BLaER1 (cell line): ENCODE measurements around the gene PTGER3.

Experiments
- H3K27ac ChIP-seq: shearing (Covaris generic); formaldehyde crosslinking; 2 replicates; pipeline ENCODE4 v1.8.1; 2022
- H3K27me3 ChIP-seq: shearing (Covaris generic); formaldehyde crosslinking; 2 replicates; pipeline ENCODE4 v1.8.1; 2022
- H3K36me3 ChIP-seq: shearing (Covaris generic); formaldehyde crosslinking; 2 replicates; pipeline ENCODE4 v1.8.1; 2022
- H3K4me1 ChIP-seq: shearing (Covaris generic); formaldehyde crosslinking; 2 replicates; pipeline ENCODE4 v1.8.1; 2022
- H3K4me2 ChIP-seq: shearing (Covaris generic); formaldehyde crosslinking; 2 replicates; pipeline ENCODE4 v1.8.1; 2022
- H3K4me3 ChIP-seq: shearing (Covaris generic); formaldehyde crosslinking; 2 replicates; pipeline ENCODE4 v1.8.1; 2022
- H3K9ac ChIP-seq: shearing (Covaris generic); formaldehyde crosslinking; 2 replicates; pipeline ENCODE4 v1.8.1; 2022
- H3K9me3 ChIP-seq: shearing (Covaris generic); formaldehyde crosslinking; 2 replicates; pipeline ENCODE4 v1.8.1; 2022
- H4K20me1 ChIP-seq: shearing (Covaris generic); formaldehyde crosslinking; 2 replicates; pipeline ENCODE4 v1.8.1; 2022
- Cebpa-rat ChIP-seq: shearing (Covaris generic); IDR thresholded peaks from 2 replicates; pipeline ENCODE4 v1.8.1; 2022

The PTGER3 gene

DNA sequence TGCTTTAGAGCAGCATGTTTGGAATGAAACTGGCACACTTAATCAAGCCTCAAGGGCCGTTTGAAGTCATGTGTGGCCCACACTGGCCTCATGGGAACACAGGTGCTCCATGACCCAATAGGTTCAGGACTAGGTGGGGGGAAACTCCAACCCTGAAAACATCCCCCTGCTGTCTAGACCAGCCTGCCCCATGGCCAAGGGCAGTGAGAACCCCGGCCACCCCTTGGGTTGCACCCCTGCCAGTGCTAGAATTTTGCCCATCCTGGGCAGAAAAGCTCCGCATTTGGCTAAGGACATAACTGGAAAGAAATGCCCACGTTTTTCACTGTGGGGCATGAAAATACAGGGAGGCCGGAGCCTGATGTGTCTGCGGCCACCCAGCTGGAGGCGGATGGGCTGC lies 6.1 kb upstream of the PTGER3 start:
- Histone ChIP-seq H3K4me1 (peaks cover 12% of the 10 kb centered on the region), H3K27ac (no peak overlapping the region), H3K9ac (no peak overlapping the region), H3K27me3 (no peaks in the 10 kb centered on the region), H3K4me2 (no peak overlapping the region; the same call in 1 of the 2 replicates), H3K4me3 (no peak overlapping the region), H3K9me3 (no peaks in the 10 kb centered on the region), H4K20me1 (peaks cover 14% of the 10 kb centered on the region; the same call in 1 of the 2 replicates), H3K36me3 (peaks cover 28% of the 10 kb centered on the region)
- no peak for TF ChIP-seq Cebpa-rat

DNA sequence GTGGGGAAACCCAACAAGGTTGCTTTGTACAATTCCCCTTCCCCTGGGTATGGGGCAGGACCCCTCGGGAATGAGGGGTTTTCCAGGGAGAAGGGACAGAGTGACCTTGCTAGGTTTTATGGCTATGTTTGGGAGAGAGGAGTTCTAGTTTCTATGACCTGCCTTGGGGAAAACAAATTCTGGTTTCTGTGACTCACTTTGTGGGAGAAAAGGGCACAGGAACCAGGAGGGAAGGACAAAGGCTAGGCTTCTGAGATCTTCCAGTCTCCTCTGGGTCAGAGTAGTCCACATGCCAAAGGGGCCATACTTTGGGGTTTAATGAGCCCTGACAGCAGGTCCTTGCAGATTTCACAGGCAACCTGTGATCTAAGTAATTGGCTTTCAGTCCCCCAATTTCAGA lies 5.5 kb upstream of the PTGER3 start:
- peaks cover 14% of the 10 kb centered on the region; the same call in 1 of the 2 replicates for H4K20me1 ChIP-seq
- H3K27ac ChIP-seq = no peak overlapping the region
- H3K9ac ChIP-seq = no peak overlapping the region
- H3K36me3 ChIP-seq = peaks cover 22% of the 10 kb centered on the region
- no peak overlapping the region for H3K4me2 ChIP-seq
- no peaks in the 10 kb centered on the region for H3K9me3 ChIP-seq
- no peak overlapping the region for H3K4me3 ChIP-seq
- H3K4me1 ChIP-seq = peaks cover 12% of the 10 kb centered on the region
- H3K27me3 ChIP-seq = peaks cover 2% of the 10 kb centered on the region; the same call in 1 of the 2 replicates
- TF ChIP-seq Cebpa-rat = no peak

DNA sequence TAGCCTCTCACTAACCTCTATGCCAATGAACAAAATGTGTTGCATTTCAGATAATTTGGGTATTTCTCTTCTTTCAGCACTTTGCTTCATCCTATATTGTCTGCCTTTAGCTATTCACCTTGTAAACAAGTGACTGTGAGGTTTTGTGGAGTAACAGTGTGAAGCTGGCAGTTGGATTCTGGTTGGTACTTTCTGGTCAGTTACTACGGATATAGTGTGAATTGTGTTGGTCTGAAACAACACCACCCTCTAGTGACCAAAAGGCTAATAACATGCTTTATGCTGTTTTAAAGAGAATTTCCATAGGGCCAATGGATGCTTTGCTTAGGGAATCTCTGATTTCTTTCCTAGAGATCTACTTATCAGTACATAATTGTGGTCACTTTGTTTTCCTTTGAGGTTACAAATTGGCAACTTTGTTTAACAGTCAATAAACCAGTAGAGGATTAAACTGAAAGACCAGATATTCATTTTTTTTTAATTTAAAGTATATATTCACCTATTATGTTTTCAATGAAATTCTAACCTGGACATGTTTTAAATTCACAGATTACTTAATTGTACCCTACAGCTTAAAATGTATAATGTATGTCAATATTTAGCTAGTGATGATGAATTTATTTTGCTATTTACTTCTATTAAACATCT lies 2.5 kb upstream of the PTGER3 start:
- Histone ChIP-seq H3K27ac (no peak overlapping the region), H3K4me3 (no peak overlapping the region), H3K36me3 (peaks cover 12% of the 10 kb centered on the region), H3K9me3 (peaks cover 17% of the 10 kb centered on the region), H3K4me2 (no peak overlapping the region), H3K9ac (no peak overlapping the region), H4K20me1 (peaks cover 12% of the 10 kb centered on the region; the same call in 1 of the 2 replicates), H3K4me1 (peaks cover 12% of the 10 kb centered on the region), H3K27me3 (peaks cover 11% of the 10 kb centered on the region; the same call in 1 of the 2 replicates)
- TF ChIP-seq Cebpa-rat = no peak

DNA sequence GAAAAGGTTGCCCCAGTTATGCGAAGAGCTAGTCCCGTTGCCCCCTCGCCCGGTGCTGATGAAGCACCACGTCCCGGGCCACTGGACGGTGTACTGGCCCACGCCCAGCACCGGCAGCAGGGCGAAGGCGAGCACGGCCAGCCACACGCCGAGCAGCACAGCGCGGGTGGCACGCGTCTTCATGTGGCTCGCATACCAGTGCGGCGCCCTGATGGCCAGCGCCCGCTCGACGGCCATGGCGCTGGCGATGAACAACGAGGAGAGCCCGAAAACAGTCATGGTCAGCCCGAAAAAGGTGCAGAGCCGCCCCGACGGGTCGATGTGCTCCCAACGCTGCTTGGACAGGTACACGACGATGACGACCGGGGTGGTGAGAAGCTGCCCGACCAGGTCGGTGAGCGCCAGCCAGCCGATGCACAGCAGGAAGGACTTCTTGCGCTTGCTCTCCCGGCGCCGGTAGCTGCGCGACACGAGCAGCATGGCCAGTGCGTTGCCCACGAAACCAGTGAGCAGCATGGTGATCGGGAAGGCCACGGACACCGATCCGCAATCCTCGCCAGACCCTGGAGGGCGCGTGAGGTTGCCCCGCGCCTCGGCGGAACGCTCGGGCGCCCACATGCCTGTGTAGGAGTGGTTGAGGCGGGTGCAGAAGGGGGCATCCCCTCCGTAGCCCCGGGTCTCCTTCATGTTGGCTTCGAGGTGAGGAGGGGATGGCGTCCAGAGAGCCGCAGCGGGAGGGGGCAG lies 553 bp downstream of the PTGER3 start:
- H3K4me3 ChIP-seq = 0 out of 2 replicates have a peak overlapping the region, but pooled peaks have one; percentile 18
- H3K4me1 ChIP-seq = no peaks in the 10 kb centered on the region
- no peak for TF ChIP-seq Cebpa-rat
- H3K9me3 ChIP-seq = peaks cover 17% of the 10 kb centered on the region
- peaks cover 11% of the 10 kb centered on the region; the same call in 1 of the 2 replicates for H3K27me3 ChIP-seq
- no peaks in the 10 kb centered on the region for H4K20me1 ChIP-seq
- H3K36me3 ChIP-seq = no peaks in the 10 kb centered on the region
- no peak overlapping the region for H3K4me2 ChIP-seq
- no peak overlapping the region for H3K9ac ChIP-seq
- no peak overlapping the region for H3K27ac ChIP-seq

DNA sequence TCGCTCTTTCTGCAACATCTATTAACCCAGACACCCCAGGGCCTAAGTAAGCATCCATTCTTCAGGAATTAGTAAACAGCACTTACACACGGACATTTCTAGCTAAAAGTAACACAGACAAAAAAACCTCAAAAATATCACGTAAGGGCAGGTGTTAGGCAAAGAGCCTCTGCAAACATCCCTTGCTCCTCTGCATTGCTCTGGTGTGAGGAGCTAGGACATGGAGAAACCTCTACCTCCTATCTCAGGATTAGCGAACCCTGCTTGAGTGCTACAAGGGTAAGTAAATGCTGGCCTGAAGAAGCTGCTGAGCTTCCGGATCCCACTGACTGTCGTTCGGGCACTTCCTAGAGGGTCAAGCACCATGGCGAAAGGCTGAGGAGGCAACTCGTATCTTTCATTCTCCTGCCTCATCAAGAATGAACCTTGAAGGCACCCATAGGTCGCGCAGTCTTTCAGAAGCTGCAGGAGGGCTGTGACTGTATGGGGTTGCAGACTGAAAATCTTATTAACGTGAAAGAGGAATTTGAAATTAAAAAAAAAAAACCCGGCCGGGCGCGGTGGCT lies 2.1 kb downstream of the PTGER3 start:
- Histone ChIP-seq H3K9ac (no peak overlapping the region), H3K27ac (no peak overlapping the region), H3K36me3 (no peaks in the 10 kb centered on the region), H3K4me2 (no peak overlapping the region), H3K4me3 (no peak overlapping the region), H4K20me1 (no peaks in the 10 kb centered on the region), H3K27me3 (peaks cover 11% of the 10 kb centered on the region; the same call in 1 of the 2 replicates), H3K9me3 (peaks cover 17% of the 10 kb centered on the region), H3K4me1 (no peaks in the 10 kb centered on the region)
- TF ChIP-seq Cebpa-rat = no peak

DNA sequence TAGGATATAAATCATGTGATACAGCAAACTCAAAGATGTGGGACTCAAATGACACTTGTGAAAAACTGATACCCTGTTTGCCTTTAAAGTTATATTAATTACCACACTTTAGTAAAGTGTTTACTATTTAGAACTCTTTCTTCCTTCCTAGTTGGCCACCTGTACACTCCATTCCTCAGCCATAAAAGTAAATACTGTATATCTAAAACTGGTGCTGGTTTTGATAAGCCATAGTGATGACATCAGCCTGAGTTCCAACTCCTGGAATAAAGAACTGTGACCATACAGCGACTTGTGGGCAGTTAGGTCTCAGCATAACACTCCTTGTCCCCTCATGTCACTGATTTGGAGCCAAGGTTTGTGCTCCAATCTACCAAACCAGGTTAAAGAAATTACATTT lies 2.8 kb downstream of the PTGER3 start:
- Histone ChIP-seq H3K9ac (no peak overlapping the region), H3K27me3 (peaks cover 11% of the 10 kb centered on the region; the same call in 1 of the 2 replicates), H3K27ac (no peak overlapping the region)

DNA sequence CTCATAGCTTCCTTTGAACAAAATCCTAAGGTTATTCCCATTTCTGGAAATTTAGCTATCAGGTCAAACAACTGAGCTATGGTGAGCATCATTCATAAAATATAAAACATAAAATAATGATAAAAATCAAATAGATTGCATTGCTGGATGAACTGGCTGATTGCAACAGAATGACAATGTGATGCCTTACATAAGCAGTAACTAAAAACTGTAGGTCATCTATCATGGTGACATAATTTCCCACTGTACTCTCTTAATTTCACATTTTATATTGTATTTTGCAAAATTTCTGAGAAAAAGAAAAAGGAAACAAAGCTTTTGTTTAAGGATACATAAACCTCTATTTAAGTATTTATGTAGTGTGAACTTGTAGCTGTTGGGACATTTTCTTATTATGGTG lies 4.6 kb downstream of the PTGER3 start:
- H3K4me2 ChIP-seq = no peak overlapping the region
- no peak overlapping the region for H3K4me3 ChIP-seq
- no peak overlapping the region for H3K9ac ChIP-seq
- TF ChIP-seq Cebpa-rat = no peak
- H3K36me3 ChIP-seq = no peaks in the 10 kb centered on the region
- H3K27ac ChIP-seq = no peak overlapping the region
- H3K27me3 ChIP-seq = peaks cover 9% of the 10 kb centered on the region; the same call in 1 of the 2 replicates
- H3K9me3 ChIP-seq = peaks cover 17% of the 10 kb centered on the region
- H3K4me1 ChIP-seq = no peaks in the 10 kb centered on the region
- H4K20me1 ChIP-seq = no peaks in the 10 kb centered on the region

More for the DNA sequence above, 2.8 kb downstream of the PTGER3 start:
- no peaks in the 10 kb centered on the region for H3K4me1 ChIP-seq
- peaks cover 17% of the 10 kb centered on the region for H3K9me3 ChIP-seq
- no peak for TF ChIP-seq Cebpa-rat
- H3K36me3 ChIP-seq = no peaks in the 10 kb centered on the region
- H3K4me2 ChIP-seq = no peak overlapping the region
- no peak overlapping the region for H3K4me3 ChIP-seq
- no peaks in the 10 kb centered on the region for H4K20me1 ChIP-seq

DNA sequence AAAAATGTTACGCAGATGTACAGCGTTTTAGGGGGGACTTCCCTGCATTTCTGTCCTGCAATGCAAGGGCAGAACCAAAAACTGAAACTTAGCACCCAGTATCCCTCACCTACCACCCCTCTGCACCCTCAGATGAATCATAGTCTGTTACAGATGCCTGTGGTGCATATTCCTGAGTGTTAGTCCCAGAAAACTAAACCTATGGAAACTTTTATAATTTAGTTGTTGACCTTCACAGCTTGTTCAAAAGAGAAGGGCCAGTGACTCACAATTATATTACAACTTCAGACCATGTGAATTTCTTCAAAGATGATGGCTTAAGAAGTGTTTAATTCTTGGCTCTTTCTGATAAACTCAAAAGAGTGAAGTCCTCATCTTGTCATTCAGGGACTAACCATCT lies 5.8 kb downstream of the PTGER3 start:
- Histone ChIP-seq H4K20me1 (no peaks in the 10 kb centered on the region), H3K4me2 (no peak overlapping the region), H3K4me3 (no peak overlapping the region), H3K9me3 (peaks cover 7% of the 10 kb centered on the region), H3K27me3 (no peaks in the 10 kb centered on the region; the same call in 1 of the 2 replicates), H3K27ac (no peak overlapping the region), H3K9ac (no peak overlapping the region), H3K36me3 (no peaks in the 10 kb centered on the region), H3K4me1 (no peaks in the 10 kb centered on the region)
- no peak for TF ChIP-seq Cebpa-rat

- Histone ChIP-seq H3K36me3 (no peaks in the 10 kb centered on the region), H4K20me1 (no peaks in the 10 kb centered on the region), H3K9me3 (no peaks in the 10 kb centered on the region), H3K4me3 (no peak overlapping the region), H3K27me3 (no peaks in the 10 kb centered on the region), H3K4me1 (no peaks in the 10 kb centered on the region), H3K4me2 (no peak overlapping the region), H3K27ac (no peak overlapping the region), H3K9ac (no peak overlapping the region)
- TF ChIP-seq Cebpa-rat = no peak
These were observed 7.9 kb downstream of the PTGER3 start for GRCh38 chr1:71039661-71040262.
